Skin of body (tissue), 2 donors: Measurements from ENCODE around the gene ISM1. TPM values are rescaled to one million over a fixed set of nuclear protein-coding genes. Genes with fewer than 3 reads are reported as not detected.
"Not testable (repeated sequence)": the region's sequence is repeated elsewhere in the genome, so short reads cannot be mapped to it uniquely, and the experiment has no call there.

ENCODE experiments used
- DNase-seq: peaks from one replicate; lab custom pipeline; 2025; lab: John Stamatoyannopoulos, UW
- total RNA-seq: library from RNA; depleted of rRNA; stranded (reverse); fragments of >200 nt; gene quantifications from one replicate; pipeline ENCODE4 v1.2.3, GENCODE V29; 2014

The ISM1 gene
- total RNA-seq, 1 donor from 2014 or later, result 11.2 TPM

DNA sequence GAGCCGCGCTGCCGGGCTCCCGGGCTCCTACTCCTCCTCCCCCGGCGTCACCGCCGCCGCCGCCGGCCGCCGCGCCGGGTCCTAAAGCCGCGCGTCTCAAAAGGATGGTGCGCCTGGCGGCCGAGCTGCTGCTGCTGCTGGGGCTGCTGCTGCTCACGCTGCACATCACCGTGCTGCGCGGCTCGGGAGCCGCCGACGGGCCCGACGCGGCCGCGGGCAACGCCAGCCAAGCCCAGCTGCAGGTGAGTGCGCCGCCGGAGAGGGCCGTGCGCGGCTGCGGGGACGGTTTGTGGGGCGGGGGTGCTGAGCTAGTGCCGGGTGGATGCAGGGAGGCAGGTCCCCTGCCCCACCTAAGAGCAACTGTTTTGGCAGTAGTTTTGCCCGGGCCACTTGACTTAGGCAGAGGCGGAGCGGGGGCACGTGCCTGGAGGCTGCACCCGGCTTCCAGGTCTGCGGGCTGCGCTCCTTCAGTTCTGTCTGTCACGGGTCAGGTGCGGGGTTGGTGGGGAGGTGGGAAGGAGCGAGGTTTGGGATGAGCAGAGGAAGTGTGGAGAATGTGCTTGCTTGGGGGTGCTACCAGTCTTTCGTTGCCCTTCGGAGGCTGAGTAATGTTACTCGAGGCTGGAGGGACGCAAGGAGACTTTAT lies 722 bp downstream of the ISM1 start:
- DNase-seq, result no peak

DNA sequence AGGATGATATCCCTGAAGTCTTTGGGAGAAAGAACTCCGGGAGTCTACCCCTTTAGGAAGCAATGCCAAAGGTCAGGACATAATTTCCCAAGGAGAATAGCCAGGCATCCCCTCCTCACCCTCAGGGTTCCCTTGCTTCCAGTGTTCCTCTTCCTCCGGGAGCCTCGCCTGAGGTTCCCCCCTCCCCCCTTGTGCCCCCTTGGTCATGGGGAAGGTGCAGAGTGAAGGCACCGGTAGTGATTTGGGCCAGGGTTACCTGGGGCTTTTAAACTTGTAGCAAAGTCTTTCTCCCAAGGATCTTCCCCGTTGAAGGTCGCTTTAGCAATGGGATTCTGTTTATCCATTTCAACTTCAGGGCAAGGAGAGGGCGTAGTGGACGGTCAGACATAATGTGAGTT lies 1.2 kb downstream of the ISM1 start:
- no peak for DNase-seq

DNA sequence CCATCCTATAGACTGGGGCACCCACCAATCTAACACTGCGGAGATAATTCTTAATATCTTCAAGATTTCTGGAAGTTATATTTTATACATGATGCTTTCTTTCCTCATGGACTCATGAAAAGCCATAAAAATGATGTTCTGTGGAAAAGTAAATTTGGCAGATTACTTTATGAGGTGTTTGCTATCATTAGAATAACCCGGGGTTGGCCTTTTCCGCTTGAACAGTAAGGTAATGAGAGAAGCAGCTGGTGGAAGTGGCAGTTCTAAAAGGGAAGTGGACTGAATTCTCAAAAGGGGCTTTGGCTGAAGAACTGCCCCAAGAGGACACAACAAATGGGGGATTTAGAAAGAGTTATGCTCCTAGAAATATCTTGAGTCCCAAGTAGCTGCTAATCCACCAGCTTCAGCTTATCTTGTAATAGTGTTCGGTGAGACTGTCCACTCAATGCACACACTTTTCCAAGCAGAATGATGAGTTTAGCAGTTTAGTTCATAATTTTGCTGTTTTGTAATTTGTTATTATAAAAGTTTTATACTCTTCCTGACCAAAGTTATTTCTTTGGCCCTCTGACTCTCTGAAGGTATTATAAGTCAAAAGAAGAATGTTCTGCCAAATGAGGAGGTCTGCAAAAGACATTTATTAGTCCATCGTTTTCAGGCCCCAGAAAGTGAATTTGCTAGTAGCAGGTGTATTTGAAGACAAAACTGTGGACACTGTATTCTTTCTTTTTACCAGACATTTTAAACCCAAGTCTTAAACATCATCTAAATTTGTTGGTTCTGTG lies 2.9 kb downstream of the ISM1 start:
- no peak for DNase-seq

DNA sequence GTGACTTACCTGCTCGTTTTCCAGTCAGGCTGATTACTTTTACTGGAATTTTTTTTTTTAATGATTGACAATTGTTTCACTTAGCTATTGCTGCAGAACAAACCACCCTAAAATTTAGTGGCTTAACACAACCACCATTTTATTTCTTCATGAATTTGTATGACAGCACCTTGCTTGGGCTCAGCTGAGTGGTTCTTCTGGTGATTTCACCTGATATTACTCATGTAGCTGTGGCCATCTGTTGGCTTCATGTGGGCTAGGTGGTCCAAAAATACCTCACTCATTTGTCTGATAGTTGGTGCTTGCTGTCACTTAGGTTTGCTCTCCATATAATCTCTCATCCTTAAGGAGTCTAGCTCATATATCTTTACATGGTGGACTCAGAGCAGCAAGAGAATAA lies 5.3 kb downstream of the ISM1 start:
- DNase-seq, result no peak

DNA sequence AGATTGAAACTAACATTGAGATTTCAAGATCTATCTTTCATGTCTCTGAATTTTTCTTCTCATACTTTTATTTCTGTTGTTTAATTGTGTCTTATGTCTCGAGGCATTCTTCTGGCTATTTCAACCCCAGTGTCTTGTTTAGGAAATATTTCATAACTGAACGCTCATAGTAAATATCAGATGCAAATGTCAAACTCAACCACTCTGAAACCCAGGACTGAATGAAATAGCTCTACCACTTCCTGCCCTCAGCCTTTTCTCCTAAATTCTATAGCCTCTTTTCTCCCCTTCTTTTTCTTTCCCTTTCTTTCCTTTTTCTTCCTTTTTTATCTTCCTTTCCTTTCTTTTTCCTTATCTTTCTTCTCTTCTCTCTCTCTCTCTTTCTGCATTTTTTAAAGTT lies 7.7 kb downstream of the ISM1 start:
- DNase-seq, result no peak

DNA sequence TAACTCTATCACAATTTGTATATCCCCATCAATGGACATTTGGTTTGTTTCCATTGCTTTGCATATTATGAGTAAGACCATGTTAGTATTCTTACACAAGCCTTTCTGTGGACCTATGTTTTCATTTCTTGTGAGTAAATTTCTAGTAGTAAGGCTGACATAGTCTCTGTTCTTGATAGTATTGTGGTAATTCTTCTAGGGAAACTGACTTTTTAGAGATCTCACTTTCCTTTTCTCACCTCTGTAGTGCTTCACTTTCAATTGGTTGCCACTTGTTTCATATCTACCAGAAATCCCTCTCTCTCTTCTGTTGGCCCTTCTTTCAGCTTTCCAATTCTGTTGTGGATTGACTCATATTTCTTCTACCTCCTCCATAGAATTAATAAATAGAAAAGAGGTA lies 8.5 kb downstream of the ISM1 start:
- DNase-seq, result no peak

DNA sequence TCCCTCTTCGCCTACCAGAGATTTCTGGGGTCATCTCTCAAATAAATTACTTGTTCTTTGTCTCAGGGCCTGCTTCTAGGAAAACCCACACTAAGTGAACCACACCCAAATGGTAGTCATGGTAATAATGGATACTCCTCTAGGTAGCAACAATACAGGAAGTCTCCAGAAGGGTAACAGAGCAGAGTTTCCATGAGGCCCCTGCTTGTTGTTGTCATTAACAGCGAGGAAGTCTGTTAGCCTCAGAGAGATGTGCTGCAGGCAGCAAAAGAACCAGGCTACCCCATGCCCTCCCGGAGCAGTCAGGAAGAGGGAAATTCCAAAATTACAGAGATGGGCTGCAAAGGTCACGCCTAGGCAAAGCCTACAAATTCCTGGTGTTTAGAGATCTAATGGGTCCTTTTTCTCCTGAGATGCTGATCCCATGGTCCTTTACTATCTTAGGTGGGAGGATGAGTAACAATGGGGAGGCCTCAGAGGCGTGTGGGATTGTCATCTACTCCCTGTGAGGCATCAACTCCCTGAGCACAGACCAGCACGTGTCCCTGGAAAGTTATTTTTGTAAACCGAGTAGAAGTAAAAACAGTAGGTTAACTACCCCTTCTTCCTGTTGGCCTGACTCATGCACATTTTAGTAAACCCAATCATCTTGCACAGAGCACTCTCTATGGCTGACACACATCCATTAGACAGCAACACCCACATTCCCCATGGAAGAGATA lies 10.1 kb downstream of the ISM1 start:
- DNase-seq, result no peak

DNA sequence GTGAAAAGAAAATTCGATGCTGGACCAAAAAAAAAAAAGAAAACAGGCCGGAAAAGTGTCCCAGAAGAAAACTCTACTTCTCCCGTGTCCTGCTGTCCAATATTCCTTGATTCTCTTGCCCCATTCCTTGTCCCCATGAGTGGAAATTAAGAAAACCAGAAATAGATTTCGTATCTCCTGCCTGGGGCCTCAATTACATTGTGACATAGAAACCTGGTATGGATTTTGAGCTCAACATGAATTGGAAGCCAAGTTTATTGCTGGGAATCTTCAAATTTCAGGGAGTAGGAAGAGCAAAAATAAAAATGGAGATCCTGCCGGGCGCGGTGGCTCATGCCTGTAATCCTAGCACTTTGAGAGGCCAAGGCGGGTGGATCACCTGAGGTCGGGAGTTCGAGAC lies 11.9 kb downstream of the ISM1 start:
- no peak for DNase-seq

DNA sequence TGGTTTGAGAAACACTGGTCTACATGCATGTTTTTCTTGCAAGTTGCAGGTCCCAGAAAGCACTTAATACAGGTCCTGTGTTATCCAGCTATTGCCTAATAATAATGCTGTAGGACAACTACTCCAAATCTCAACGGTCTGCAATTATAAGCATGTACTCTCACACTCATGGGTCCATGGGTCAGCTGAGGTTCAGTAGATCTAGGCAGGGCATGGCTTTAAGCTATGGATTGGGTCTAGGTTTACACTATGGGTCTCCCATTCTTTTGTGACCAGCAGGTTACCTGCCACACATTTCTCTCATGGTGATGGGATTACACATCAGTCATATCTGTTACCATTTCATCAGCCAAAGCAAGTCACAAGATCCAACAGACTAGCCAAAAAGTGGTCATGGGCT lies 13.9 kb downstream of the ISM1 start:
- DNase-seq, result no peak

DNA sequence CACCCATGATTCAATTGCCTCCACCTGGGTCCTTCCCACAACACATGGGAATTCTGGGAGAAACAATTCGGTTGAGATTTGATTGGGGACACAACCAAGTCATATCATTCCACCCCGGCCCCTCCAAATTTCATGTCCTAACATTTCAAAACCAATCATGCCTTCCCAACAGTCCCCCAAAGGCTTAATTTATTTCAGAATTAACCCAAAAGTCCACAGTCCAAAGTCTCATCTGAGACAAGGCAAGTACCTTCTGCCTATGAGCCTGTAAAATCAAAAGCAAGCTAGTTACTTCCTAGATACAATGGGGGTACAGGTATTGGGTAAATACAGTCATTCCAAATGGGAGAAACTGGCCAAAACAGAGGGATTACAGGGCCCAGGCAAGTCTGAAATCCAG lies 15.3 kb downstream of the ISM1 start:
- not testable (repeated sequence) for DNase-seq

DNA sequence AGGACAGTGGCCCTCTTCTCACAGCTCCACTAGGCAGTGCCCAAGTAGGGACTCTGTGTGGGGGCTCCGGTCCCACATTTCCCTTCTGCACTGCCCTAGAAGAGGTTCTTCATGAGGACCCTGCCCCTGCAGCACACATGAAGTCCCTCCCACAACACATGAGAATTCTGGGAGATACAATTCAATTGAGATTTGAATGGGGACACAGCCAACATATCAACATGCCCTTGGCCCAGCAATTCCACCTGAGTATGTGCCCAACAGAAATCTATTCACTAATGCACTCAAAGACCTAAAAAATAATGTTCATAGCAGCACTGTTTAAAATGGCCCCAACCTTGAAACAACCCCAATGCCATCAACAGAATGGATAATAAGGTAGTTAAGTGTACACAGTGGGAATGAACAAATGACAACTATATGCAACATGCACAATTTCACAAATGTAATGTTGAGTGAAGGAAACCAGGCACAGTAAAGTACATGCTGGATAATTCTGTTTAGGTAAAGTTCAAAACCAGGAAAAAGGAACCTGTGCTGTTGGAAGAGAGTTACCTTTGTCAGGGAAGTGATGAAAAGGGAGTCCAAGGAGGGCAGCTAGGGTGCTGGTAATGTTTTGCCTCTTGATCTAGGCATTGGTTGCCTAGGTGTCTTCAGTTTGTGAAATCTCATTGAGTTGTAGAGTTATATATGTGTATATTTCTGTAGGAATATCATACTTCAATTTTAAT lies 16.1 kb downstream of the ISM1 start:
- DNase-seq, result no peak

DNA sequence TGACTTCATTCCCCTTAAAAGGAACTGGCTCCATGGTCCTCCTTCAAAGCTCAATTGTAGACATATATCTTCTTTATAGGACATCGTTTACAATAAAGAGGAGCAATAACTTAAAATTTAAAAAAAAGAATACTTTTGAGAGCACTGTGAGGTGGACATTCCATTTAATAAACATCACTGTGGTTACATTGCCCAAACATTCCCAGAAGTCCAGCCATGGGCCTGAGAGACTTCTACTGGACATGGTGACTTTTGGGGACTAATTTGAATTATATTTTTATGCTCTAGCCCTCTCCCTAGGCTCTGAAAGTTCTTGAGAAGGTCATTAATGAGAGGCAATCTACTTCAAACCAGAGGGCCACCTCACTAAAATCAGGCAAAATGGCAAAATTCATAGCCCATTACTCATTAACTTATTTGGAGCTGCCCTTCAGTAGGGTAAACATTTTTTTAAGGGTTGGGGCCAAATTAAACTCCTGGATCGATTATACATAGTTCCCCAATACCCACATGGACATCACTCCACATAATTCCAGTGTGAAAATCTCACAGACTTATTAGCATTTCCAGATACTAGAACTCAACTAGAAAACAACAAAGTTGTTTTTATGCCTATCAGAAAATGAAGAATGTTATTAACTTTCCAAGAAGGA lies 17.1 kb downstream of the ISM1 start:
- no peak for DNase-seq

DNA sequence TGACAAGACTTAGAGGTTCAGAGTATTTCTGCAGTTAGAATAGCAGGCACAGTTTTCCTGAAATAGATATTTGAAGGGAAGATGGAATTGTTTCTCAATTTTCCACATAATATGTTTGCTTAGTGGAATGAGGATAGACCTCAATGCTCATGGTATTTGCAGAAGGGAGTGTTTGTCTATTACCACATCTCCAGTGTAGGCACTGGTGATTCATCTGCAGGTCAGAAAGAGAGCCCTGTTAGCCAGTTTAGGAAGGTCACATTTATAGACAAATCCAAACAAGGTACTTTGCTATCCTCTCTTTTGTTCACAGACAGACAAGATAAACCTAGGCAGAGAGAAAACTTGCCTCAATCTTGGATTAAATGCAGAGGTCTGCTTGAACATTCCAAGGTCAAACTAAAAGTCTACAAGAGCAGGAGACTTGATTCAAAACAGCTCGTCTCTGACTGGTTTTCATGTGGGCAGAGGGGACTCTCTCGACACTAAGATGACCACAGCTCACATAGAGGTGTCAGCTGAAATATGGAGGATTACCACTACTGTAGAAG lies 22.8 kb downstream of the ISM1 start:
- DNase-seq, result no peak

DNA sequence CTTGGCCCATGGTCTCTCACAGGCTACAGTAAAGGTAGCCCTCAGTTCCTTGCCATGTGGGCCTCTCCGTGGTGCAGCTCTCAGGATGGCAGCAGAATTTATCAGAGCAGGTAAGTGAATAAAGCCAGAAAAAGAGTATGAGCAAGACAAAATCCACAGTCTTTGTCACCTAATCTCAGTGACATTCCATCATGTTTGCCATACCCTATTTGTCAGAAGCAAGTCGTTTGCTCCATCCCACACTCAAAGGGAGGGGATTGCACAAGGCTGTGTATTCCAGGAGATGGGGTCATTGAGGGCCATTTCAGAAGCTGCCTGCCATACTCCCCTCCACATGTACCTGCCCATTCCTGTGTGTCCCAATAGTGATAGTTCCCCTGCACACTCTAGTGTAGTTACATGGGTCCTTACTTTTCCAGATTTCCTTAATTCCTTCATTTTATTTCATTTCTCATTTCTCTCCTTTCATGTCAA lies 24.2 kb downstream of the ISM1 start:
- no peak for DNase-seq

DNA sequence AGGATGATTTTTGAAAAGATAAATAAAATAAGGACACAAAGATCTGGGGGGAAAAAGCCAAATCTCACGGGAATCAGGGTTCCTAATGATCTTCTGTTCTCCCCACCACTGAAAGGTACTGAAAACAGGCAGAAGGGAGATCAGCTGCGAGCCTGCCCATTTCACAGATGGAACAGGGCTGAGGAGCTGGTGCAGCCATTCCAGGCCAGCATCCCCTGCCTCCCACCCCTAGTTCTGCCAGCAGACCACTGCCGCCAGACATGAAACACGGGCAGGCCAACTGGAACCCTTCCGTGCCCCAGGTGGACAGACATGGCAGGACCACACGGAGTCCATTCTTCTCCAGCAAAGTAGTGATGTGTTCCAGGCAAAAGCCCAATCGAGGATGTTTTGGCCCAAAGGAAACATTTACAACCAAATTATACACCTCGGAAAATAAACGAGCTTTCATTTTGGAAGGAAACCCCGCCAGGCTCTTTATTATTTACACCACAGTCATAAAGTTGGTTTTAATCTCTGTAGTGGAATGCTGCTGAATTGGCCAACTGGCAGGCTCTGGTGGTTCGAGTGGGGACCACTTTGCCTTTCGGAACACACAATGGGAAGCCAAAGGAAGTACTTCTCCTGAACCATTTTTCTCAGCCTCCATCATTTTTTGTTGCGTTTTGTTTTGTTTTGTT lies 28.2 kb downstream of the ISM1 start:
- no peak for DNase-seq

DNA sequence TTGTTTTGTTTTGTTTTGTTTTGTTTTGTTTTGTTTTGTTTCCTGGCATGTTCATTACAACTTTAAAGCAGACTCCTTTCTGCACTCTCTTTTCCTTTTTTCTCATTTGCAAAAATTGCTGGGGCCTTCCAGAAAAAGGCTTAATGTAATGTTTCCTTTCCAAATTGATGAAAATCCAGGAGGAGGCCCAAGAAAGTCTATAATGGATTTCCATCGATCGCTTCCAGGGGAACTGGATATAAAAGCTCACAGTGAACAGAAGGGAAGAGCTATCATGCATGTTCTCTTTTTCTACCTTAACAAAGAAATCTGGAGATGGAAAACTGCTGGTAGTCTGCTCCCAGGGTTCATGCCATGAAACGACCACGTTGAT lies 28.7 kb downstream of the ISM1 start:
- no peak for DNase-seq

DNA sequence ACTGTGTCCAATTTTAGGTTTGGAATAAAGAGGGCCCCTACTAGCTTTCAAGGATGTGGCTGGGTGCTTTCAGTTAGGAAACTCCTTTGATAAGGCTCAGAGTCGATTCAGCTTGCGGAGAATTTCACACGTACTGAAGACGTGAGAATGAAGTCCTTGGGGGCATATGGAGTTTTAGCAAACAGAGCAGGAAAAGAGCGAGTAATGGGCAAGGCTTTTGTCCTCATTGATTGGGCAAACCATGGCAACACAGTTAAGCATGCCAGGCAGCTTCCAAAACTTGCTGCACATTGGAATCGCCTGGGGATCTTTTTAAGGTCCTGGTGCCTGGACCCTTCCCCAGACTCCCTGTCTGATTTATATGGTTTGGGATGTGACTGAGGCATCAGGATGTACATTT lies 29.2 kb downstream of the ISM1 start:
- no peak for DNase-seq

DNA sequence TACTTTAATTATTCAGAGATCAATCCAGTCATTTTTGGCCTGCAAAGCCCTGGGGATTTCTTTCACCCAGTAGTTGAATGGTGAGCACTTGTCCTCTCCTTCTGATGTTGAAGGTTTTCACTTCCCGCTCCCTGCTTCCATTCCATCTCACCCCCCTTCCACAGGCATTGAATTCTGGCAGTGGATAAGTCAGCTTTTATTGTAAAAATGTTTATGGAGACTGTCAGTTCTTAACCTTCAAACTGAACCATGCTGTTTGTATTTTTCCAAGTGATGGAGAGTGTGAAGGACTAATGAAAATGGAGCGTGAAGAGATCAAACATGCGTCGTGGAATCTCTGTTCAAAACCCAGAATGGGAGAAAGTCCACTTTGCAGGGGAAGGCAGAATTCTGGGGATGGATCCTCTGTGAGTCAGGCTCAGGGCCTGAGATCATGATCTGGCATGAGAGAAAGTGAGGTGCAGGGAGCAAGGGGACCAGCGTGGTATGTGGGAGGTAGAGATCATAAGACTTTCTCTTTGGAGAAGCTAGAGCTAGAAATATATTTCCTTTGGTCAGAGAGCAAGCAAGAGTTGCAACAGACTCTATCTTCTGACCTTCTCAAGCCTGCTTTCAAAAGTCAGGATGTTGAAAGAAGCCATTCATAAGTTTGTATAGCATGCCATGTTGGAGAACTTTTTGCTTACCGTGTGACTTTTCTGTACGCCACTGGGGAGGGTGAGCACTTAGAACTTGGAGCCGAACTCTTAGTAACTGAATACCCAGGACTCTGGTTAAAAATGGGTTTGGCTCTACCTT lies 30.2 kb downstream of the ISM1 start:
- no peak for DNase-seq

DNA sequence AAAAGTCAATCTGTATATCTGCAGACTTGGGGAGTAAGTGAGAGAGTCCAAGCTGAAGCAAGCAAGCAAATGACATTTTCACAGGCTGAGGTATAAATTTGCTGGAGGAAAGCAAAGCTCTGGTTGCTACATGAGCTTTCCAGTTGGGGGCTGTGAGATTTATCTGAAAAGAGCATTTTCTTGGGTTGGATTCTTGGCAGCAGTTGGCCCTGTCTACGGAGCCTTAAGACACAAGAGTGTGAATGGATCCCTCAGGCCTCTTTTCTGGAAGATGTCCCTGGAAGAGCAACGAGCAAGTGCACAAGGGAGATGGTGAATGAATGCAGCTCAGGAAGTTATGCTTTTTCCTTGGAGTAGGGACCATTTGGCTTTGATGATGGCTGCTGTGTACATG lies 30.8 kb downstream of the ISM1 start:
- DNase-seq, result peak; percentile 19

DNA sequence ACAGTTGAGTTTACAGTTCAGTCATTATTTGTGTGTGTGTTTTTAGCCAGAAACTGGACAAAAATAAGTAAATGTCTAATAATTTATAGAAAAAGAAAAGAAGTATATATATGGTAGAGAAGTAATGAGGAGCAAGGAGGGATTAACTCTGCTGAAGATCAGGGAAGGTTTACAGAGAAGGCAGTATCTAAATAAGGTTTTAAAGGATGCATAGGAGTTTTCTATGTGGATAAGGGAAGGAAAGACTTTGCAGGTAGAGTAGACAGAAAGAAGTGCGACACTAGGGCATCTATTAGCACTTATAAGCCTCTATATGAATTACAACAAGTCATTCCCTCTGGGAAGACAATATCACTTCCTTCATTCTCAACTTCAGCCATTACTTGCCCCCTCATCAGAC lies 34.3 kb downstream of the ISM1 start:
- DNase-seq, result no peak
